Activated CD4-positive, CD25-positive, alpha-beta regulatory T cell (primary cell): ENCODE measurements around the gene YY1.
"Not testable (repeated sequence)": the region's sequence is repeated elsewhere in the genome, so short reads cannot be mapped to it uniquely, and the experiment has no call there.

ENCODE experiments used
- DNase-seq, 4 experiments: peaks; one replicate each; lab custom pipeline; 2025; lab: John Stamatoyannopoulos, UW

Gene YY1

GRCh38 chr14:100296106-100296651, 57.2 kb downstream of the YY1 start:
- no peak for DNase-seq

GRCh38 chr14:100296729-100297128, 57.8 kb downstream of the YY1 start:
- DNase-seq: not testable (repeated sequence)

DNA sequence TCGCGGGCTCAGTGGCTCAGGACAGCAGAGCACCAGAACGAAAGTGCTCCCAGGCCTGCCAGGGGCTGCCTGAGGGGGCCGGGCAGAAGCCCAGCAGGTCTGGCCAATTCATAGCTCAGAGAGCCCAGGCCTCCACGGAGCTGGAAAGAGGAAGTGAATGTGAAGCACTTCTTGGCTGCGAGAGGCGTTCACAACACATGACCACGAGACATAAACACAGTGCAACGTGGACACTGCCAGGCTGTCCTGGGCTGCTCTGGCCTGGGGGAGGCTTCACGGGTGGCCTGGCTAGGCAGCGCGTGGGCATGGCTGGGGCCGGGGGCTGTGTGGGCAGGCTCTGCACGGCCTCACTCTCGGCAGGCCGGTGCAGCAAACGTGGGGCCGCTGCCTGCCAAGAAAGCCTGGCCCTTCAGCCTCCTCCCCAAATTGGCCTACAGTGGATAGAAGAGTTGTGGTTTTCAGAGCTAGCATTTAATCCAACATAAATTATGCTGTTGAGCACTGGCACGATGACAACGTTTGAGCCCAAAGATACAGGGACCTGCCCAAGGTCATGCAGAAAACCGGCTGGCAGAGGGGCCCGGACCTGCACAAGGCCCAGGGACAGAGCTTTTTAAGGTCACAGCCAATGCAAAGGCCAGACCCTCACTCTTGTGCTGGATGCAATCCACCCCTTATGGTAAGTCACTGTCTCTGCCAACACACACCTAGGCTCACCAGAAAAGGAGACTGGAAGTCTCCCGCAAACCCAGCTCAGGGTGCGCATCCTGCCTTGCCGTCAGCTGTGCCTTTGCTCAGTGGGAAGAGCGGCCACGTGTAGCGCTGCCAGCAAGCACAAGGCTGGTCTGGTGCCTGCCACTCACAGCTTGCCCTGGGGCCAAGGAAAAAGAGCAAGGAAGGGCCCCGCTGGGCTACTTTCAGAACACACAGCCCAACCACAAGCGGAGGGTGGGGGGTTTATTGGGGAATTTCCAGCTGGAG, 58.7 kb downstream of the YY1 start:
- no peak for DNase-seq

GRCh38 chr14:100298551-100299237, 59.8 kb downstream of the YY1 start:
- no peak for DNase-seq

DNA sequence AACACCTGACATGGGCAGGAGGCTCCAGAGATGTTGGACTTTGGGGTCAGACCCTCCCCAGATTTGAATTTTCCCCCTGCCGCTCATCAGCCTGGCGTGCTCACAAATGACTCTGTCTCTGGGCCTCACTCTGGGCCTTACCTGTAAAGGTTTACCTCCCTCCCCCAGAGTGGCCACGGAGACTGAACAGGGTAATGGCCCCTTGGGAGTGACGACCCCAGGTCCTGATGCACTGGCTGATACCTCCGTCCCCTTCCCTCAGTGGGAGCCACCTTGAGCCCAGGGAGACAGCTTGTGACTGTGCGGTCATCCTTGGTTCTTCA, 60.3 kb downstream of the YY1 start:
- no peak for DNase-seq

- no peak for DNase-seq
These were observed 63.7 kb downstream of the YY1 start for GRCh38 chr14:100302616-100303015.

- no peak for DNase-seq
These were observed 64.2 kb downstream of the YY1 start for GRCh38 chr14:100303179-100303578.

GRCh38 chr14:100303925-100304324, 65.0 kb downstream of the YY1 start:
- no peak for DNase-seq

GRCh38 chr14:100304825-100305323, 65.9 kb downstream of the YY1 start:
- DNase-seq: no peak

GRCh38 chr14:100305324-100306100, 66.6 kb downstream of the YY1 start:
- DNase-seq: peak in 1 of 4 experiments; percentile 18

DNA sequence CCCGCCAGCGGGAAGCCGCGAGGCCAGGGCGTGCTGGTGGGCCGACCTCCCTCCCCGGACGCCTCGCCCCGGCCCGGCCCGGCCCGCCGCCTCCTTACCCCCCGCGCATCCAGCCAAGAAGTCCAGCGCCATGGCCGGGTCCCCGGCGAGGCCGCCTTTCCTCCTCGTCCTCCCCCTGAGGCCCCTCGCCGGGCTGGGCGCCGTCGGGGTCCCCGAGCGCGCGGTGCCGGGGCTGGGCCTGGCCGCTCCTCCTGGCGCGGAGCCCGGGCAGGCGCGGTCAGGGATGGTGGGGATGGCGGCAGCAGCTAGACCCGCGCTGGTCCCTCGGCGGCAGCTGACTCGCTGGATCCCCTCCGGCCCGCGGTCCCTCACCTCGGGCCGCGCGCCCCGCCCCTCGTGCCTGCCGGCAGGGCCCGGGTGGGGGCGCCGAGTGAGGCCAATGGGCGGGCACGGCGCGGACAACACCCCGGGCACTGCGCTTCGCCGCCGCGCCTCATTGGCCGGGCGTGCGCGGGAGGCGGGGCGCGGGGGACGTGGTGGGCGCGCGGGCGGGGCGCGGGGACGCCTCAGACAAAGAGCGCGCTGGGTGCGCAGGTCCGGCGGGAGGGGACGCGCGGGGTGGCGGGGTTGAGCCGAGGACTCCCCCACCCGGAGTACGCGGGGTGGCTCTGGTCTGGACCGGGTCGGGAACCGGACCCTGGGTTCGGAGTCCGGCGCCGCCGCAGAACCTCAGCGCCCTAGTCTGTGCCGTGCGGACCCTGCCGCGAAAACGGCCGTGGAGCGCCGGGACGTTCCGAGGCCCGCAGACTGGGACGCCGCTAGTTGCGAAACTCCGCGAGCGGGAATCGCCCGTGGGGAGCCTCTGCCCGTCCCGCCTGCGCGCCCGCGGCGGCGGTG, 67.4 kb downstream of the YY1 start, which contains the start of gene SLC25A29:
Gene SLC25A29, minus strand, starts transcription at position 344 of the 897 bp plus-strand sequence. Its CDS starts 212 bp downstream, at position 132.
- DNase-seq: peak; percentile 37 to 59 (median 48)

DNA sequence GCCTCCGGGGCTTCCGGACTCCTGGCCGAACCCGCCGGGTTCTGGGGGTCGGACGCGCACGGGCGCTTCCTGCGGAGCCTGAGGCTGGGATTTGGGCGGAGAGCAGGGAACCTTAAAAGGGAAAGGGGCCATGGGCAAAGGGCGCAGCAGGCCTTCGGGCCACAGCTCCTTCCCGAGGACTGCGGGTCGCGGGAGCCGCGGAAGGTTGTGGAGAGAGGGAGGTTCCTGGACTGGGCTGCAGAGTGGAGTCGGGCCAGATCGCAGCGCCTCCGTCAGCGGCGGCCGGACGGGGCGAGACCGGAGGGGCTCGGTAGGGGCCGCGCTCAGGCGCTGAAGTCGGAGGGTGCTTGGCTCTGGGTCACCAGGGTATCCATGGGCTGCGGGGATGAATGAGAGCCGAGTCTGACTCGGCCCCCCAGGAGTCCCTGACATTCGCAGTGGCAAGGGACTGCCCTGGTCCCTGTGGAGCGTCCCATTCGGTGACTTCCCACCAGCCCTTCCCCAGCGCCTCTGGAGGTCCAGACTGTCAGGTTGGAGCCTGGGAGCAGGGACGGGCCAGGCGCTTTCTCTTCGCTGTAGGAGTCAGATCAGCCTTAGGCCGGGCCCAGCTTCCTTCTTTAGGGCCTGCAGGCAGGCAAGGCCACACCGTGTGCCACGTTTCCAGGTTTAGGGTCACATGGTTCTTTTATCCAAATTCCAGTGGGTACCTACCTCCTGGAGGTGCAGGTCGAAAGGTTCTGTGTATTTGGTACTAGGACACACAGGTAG, 68.2 kb downstream of the YY1 start:
- no peak for DNase-seq

DNA sequence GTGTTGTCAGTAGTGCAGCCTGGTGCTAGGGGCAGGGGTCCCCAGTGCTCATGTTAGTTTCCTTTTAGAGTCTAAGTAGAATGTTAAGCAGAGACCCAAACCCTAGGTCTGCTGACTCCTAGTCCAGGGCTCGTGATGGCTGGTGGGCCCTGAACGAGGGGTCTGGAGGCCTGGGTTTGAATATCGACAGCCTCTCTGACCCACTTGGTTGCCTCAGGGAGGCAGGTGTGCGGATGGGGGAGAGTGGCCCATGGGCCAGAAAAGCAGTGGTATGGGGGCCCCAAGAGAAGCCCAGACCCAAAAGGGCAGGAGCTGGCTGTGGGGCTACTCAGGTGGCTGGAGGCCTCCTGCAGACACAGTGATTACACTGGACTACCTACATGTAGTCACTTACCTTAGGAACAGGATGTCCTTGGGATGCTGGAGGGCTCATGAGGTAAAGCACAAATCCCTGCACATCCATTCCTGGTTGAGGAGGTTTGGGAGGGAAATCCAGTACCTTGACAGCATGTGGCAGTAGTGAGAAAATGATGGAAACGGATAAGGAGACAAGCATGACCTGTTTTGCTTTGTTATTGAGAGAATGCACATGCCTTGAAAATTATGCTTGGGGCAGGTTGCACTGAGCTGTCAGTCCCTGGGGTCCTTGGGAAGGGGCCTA, 69.0 kb downstream of the YY1 start:
- no peak for DNase-seq

DNA sequence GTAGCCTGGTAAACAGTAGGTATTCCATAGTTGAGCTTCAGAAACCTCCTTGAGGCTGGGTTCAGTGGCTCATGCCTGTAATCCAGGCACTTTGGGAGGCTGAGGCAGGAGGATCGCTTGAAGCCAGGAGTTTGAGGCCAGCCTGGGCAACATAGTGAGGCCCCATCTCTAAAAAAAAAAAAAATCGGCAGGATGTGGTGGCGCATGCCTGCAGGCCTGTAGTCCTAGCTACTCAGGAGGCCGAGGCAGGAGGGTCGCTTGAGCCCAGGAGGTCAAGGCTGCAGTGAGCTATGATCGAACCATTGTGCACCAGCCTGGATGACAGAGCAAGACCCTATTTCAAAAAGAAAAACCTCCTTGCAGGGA, 69.5 kb downstream of the YY1 start:
- not testable (repeated sequence) for DNase-seq

- DNase-seq: no peak
These were observed 70.2 kb downstream of the YY1 start for GRCh38 chr14:100309028-100309737.

DNA sequence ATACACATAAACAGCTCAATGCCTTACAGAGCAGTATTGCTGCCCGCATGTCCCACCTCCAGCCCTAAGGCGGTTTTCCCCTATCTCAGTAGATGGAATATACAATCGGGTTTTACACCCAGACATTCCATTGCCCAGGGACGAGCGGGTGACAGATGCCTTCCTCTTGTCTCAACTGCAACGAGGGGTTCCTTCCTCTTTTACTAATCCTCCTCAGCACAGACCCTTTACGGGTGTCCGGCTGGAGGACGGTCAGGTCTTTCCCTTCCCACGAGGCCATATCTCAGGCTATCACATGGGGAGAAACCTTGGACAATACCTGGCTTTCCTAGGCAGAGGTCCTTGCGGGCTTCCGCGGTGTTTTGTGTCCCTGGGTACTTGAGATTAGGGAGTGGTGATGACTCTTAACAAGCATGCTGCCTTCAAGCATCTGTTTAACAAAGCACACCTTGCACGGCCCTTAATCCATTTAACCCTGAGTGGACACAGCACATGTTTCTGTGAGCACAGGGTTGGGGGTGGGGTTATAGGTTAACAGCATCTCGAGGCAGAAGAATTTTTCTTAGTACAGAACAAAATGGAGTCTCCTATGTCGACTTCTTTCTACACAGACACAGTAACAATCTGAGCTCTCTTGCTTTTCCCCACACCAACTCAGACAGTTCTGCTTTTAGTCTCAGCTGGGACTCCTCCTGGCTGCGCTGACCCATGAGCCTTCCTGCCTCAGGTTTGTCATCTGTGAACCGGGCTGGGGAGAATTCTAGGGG, 73.3 kb downstream of the YY1 start:
- not testable (repeated sequence) for DNase-seq

DNA sequence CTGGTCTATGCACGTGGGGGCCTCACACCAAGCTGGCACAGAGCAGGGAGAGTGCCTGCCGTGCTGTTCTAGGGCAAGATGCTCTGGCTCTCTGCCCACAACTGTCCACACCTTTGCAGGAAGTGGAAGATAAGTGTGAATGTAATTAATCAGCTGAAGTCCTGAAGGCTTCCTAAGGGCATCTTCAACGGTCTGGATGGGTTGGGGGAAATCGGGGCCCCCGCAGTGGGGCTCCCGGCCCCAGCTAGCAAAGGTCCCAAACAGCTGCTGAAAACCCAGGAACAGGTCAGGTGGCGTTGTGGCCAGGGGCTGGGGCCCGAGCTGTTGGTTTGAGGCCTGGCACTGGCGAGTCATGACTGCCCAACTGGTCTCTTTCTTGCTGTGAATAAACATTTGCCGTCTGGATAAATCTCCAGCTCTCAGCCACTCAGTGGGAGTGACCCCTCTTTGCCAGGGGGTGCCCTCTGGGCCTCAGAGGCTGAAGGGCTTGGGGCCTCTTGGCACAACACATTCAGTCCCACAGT, 74.0 kb downstream of the YY1 start:
- no peak for DNase-seq
